Omental fat pad (tissue), 4 donors: Measurements from ENCODE around the gene CLASP1. TPM values are rescaled to one million over a fixed set of nuclear protein-coding genes. Genes with fewer than 3 reads are reported as not detected.
"Not testable (repeated sequence)": the region's sequence is repeated elsewhere in the genome, so short reads cannot be mapped to it uniquely, and the experiment has no call there.

ENCODE experiments used
- ATAC-seq: fragments of 150-250 bp; one replicate; pipeline ENCODE4 v1.9.1; 2016; ENCODE audit warnings: mild to moderate bottlenecking, moderate library complexity; ENCODE audit not compliant: low FRiP score
- DNase-seq: peaks from one replicate; pipeline ENCODE4 v3.0.0-alpha.2; 2019; ENCODE audit warnings: low spot score
- total RNA-seq, 4 donors: library from RNA; depleted of rRNA; stranded (reverse); fragments of >200 nt; gene quantifications; one replicate each; pipeline ENCODE4 v1.1.0, GENCODE V29; 2016
- TF ChIP-seq, protein P1 (sequence below), 3 donors: fragments of 450-650 bp; IDR thresholded peaks; one replicate each; pipeline ENCODE4 v1.5.1; 2016 to 2017; ENCODE audit warnings: antibody characterized with exemption in 3 of 3, mild to moderate bottlenecking in 3 of 3, moderate library complexity in 2 of 3

The CLASP1 gene
- total RNA-seq, 4 donors from 2014 or later: 56.2 to 114 (median 64.5) TPM

- TF ChIP-seq, protein P1, sequence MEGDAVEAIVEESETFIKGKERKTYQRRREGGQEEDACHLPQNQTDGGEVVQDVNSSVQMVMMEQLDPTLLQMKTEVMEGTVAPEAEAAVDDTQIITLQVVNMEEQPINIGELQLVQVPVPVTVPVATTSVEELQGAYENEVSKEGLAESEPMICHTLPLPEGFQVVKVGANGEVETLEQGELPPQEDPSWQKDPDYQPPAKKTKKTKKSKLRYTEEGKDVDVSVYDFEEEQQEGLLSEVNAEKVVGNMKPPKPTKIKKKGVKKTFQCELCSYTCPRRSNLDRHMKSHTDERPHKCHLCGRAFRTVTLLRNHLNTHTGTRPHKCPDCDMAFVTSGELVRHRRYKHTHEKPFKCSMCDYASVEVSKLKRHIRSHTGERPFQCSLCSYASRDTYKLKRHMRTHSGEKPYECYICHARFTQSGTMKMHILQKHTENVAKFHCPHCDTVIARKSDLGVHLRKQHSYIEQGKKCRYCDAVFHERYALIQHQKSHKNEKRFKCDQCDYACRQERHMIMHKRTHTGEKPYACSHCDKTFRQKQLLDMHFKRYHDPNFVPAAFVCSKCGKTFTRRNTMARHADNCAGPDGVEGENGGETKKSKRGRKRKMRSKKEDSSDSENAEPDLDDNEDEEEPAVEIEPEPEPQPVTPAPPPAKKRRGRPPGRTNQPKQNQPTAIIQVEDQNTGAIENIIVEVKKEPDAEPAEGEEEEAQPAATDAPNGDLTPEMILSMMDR (IDR thresholded peaks at IDR 0.05): no peak
- no peak for ATAC-seq
- DNase-seq: no peak
Measured at GRCh38 chr2:121690095-121690494, 40.8 kb upstream of the CLASP1 start.

- DNase-seq (no peak), ATAC-seq (no peak)
- TF ChIP-seq, protein P1 (IDR thresholded peaks at IDR 0.05): no peak
Measured at GRCh38 chr2:121689356-121689755, 40.1 kb upstream of the CLASP1 start.

GRCh38 chr2:121688820-121689219 is 39.6 kb upstream of the CLASP1 start:
- no peak for ATAC-seq
- TF ChIP-seq, protein P1 (IDR thresholded peaks at IDR 0.05): no peak
- no peak for DNase-seq

- no peak for DNase-seq
- TF ChIP-seq, protein P1 (IDR thresholded peaks at IDR 0.05): no peak
Measured at GRCh38 chr2:121686902-121687301, 37.6 kb upstream of the CLASP1 start.

GRCh38 chr2:121686218-121686617 is 37.0 kb upstream of the CLASP1 start:
- TF ChIP-seq, protein P1 (IDR thresholded peaks at IDR 0.05): no peak
- ATAC-seq: no peak

More at GRCh38 chr2:121686902-121687301, 37.6 kb upstream of the CLASP1 start:
- ATAC-seq: no peak

GRCh38 chr2:121682396-121683298 is 33.4 kb upstream of the CLASP1 start:
- ATAC-seq (no peak), DNase-seq (no peak)
- TF ChIP-seq, protein P1 (IDR thresholded peaks at IDR 0.05): no peak

More at GRCh38 chr2:121686218-121686617, 37.0 kb upstream of the CLASP1 start:
- DNase-seq: no peak

DNA sequence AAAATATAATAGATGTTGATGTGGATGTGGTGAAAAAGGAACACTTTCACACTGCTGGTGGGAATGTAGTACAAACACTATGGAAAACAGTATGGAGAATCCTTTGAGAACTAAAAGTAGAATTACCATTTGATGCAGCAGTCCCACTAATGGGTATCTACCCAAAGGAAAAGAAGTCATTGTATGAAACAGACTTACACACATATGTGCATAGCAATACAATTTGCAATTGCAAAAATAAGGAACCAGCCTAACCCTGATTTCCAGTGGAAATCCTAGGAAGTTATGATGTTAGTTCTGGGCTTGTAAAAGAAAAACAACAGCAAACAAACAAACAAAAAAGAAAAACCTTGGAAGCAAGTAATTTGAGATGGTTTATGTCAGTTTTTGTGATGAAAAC is 28.6 kb upstream of the CLASP1 start:
- ATAC-seq: no peak

DNA sequence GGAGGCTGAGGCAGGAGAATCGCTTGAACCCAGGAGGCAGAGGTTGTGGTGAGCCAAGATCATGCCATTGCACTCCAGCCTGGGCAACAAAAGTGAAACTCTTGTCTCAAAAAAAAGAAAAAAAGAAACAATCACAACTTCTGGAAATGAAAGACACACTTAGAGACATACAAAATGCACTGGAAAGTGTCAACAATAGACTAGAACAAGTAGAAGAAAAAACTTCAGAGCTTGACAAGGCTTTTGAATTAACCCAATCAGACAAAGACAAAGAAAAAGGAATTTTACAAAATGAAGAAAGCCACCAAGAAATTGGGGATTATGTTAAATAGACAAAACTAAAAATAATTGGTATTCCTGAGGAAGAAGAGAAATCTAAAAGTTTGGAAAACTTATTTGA is 22.4 kb upstream of the CLASP1 start:
- DNase-seq, ATAC-seq: not testable (repeated sequence)

More for the DNA sequence above, 28.6 kb upstream of the CLASP1 start:
- no peak for DNase-seq
- TF ChIP-seq, protein P1 (IDR thresholded peaks at IDR 0.05): no peak
